CD4-positive, CD25-positive, alpha-beta regulatory T cell (primary cell): ENCODE results near the gene AUTS2. TPM values are rescaled to one million over a fixed set of nuclear protein-coding genes. Genes with fewer than 3 reads are reported as not detected.

Source experiments
- ATAC-seq, 2 donors: fragments of 150-1000 bp; cut with Tn5 transposase; one replicate each; pipeline ENCODE4 v1.10.0; 2021; ENCODE audit warnings: low read depth in 2 of 2, moderate number of reproducible peaks in 2 of 2, moderate library complexity in 1 of 2
- DNase-seq, 3 donors: peaks; one replicate each; pipeline versions ENCODE4 v3.0.0 to v3.0.0-alpha.2; 2012 to 2022; ENCODE audit warnings: mixed read lengths in 1 of 3
- H3K27ac ChIP-seq: one replicate; pipeline ENCODE4 v1.7.0; 2013; ENCODE audit warnings: mild to moderate bottlenecking, low read length; ENCODE audit not compliant: insufficient read depth, poor library complexity, severe bottlenecking
- H3K27me3 ChIP-seq: one replicate; pipeline ENCODE4 v1.7.0; 2013; ENCODE audit warnings: low read length; ENCODE audit not compliant: control insufficient read depth, insufficient read depth
- H3K36me3 ChIP-seq: one replicate; pipeline ENCODE4 v1.7.0; 2013; ENCODE audit warnings: mild to moderate bottlenecking, low read length, moderate library complexity; ENCODE audit not compliant: control insufficient read depth, insufficient read depth
- H3K4me1 ChIP-seq: 2 replicates; pipeline ENCODE4 v1.7.0; 2013; ENCODE audit warnings: mild to moderate bottlenecking, low read length; ENCODE audit not compliant: insufficient read depth, control insufficient read depth, poor library complexity, severe bottlenecking
- H3K4me3 ChIP-seq: one replicate; pipeline ENCODE4 v1.7.0; 2013; ENCODE audit warnings: low read depth, mild to moderate bottlenecking, low read length, moderate library complexity
- H3K9me3 ChIP-seq, 2 experiments: 1 replicate in 1 of 2; 2 replicates in 1 of 2; pipeline ENCODE4 v1.7.0; 2013; ENCODE audit warnings: low read length in 2 of 2, mild to moderate bottlenecking in 1 of 2, moderate library complexity in 1 of 2; ENCODE audit not compliant: control insufficient read depth in 2 of 2
- H3K27ac Mint-ChIP-seq, 3 donors: one replicate each; pipeline ENCODE4 v1.8.0; 2020 to 2022; ENCODE audit warnings: mild to moderate bottlenecking in 3 of 3, mixed read lengths in 3 of 3, moderate library complexity in 2 of 3
- H3K27me3 Mint-ChIP-seq: one replicate; pipeline ENCODE4 v1.8.0; 2022; ENCODE audit warnings: mild to moderate bottlenecking, mixed read lengths
- H3K36me3 Mint-ChIP-seq: one replicate; pipeline ENCODE4 v1.8.0; 2020; ENCODE audit warnings: mixed read lengths
- H3K4me1 Mint-ChIP-seq, 4 donors: one replicate each; pipeline ENCODE4 v1.8.0; 2020 to 2022; ENCODE audit warnings: mixed read lengths in 4 of 4, mild to moderate bottlenecking in 1 of 4
- H3K4me3 Mint-ChIP-seq, 4 donors: one replicate each; pipeline ENCODE4 v1.8.0; 2020 to 2022; ENCODE audit warnings: mild to moderate bottlenecking in 4 of 4, mixed read lengths in 4 of 4, moderate library complexity in 3 of 4
- H3K9me3 Mint-ChIP-seq, 7 donors: one replicate each; pipeline ENCODE4 v1.8.0; 2020 to 2022; ENCODE audit warnings: mixed read lengths in 7 of 7, mild to moderate bottlenecking in 3 of 7, moderate library complexity in 2 of 7
- polyA plus RNA-seq, 4 donors: library from polyadenylated mRNA; unstranded; fragments of 300-500 nt; fragmentation: Illumina TruSeq; gene quantifications; one replicate each; pipeline ENCODE4 v1.2.3, GENCODE V29; 2021
- total RNA-seq: library from RNA; stranded (reverse); gene quantifications from one replicate; pipeline ENCODE4 v1.2.3, GENCODE V29; 2022

The AUTS2 gene
- total and polyA plus RNA-seq, 5 donors from 2014 or later = 0.47 to 32.4 (median 0.74) TPM

DNA sequence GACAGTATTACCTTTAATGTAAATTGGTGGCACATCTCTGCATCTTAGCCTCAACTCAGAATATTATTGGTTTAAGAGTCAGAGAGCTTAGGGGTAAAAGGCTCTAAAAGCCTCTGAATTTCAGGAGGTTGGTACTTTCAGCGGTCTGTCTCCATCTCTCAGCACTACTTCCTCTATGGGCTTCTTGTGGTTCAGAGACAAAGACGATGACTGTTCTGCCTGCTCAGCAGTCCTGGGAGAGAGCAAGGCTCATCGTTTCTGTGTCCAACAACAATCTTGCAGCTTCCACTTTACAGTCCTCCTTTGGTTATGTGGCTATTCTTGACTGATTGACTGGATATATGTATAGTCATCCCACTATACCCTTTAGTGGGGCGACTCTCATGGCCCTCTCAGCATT lies 394.7 kb downstream of the AUTS2 start:
- H3K27ac ChIP-seq = no peak overlapping the region
- H3K4me3 Mint-ChIP-seq = no peak overlapping the region
- no peaks in the 10 kb centered on the region for H3K36me3 Mint-ChIP-seq
- no peaks in the 10 kb centered on the region for H3K9me3 ChIP-seq
- DNase-seq (no peak), ATAC-seq (peak; percentile 34 to 50)
- no peaks in the 10 kb centered on the region for H3K27me3 Mint-ChIP-seq
- no peaks in the 10 kb centered on the region for H3K27me3 ChIP-seq
- no peak overlapping the region for H3K27ac Mint-ChIP-seq
- no peaks in the 10 kb centered on the region for H3K4me1 Mint-ChIP-seq
- H3K9me3 Mint-ChIP-seq = peaks cover 0 to 3% (median 1%) of the 10 kb centered on the region in 7 donors
- no peaks in the 10 kb centered on the region for H3K4me1 ChIP-seq
- no peak overlapping the region for H3K4me3 ChIP-seq
- H3K36me3 ChIP-seq = no peaks in the 10 kb centered on the region

DNA sequence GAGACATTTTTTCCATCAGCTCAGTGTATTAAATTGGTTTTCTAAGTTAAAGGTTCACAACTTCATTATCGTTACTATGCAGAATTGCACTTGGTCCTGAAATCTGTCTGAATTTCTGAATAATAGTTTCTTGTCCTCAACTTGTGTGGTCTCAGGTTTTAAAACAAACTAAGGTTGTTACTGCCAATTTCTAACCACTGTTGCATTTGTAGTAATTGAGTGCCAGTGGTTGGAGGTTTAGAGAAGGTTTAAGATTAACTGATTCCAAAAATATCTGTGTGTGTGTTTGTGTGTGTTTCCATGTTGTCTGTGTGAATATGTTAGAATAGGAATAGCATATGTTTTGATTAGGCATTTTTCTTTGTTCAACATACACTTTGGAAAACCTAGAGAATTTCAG lies 395.9 kb downstream of the AUTS2 start:
- no peaks in the 10 kb centered on the region for H3K27me3 Mint-ChIP-seq
- DNase-seq = no peak
- peaks cover 0 to 3% (median 1%) of the 10 kb centered on the region in 7 donors for H3K9me3 Mint-ChIP-seq
- Histone ChIP-seq H3K9me3 (no peaks in the 10 kb centered on the region), H3K27me3 (no peaks in the 10 kb centered on the region), H3K36me3 (no peaks in the 10 kb centered on the region), H3K27ac (no peak overlapping the region), H3K4me1 (no peaks in the 10 kb centered on the region), H3K4me3 (no peak overlapping the region)
- H3K36me3 Mint-ChIP-seq = no peaks in the 10 kb centered on the region
- no peaks in the 10 kb centered on the region for H3K4me1 Mint-ChIP-seq
- H3K4me3 Mint-ChIP-seq = no peak overlapping the region
- no peak for ATAC-seq
- no peak overlapping the region for H3K27ac Mint-ChIP-seq

DNA sequence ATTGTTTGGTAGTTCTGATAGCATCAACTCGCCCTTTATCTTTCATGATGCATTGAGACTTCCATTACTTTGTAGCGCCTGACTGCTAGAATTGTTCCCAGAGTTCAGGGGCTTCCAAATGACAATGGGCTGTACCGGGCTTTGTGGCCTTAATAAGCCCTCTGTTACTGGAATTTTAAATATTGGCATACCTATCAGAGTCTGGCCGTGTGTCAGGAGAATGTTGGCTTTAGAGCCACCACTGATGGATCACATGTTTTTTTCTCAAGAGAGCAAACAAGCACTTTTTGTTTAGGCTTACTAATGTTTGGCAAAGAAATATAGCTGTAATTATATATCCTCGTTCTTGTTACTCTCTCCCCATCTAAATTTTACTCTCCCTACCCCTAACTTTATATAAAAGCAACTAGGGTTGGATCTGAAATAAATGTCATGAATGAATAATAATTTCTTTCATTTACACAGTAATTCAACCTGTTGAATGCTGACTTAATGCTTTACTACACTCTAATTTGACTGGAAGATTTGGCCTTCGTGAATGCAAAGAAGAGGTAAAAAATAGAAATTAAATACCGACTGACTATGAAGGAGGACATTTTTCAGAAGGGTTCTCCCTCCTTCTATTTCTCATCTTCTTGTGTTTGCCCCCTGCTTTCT lies 396.7 kb downstream of the AUTS2 start:
- Mint-ChIP-seq H3K9me3 (peaks cover 0 to 3% (median 1%) of the 10 kb centered on the region in 7 donors), H3K4me3 (no peak overlapping the region), H3K36me3 (no peaks in the 10 kb centered on the region), H3K27ac (no peak overlapping the region), H3K27me3 (no peaks in the 10 kb centered on the region), H3K4me1 (no peaks in the 10 kb centered on the region)
- Histone ChIP-seq H3K27me3 (no peaks in the 10 kb centered on the region), H3K36me3 (no peaks in the 10 kb centered on the region), H3K4me3 (no peak overlapping the region), H3K9me3 (no peaks in the 10 kb centered on the region), H3K4me1 (no peaks in the 10 kb centered on the region), H3K27ac (no peak overlapping the region)
- ATAC-seq (no peak), DNase-seq (no peak)

DNA sequence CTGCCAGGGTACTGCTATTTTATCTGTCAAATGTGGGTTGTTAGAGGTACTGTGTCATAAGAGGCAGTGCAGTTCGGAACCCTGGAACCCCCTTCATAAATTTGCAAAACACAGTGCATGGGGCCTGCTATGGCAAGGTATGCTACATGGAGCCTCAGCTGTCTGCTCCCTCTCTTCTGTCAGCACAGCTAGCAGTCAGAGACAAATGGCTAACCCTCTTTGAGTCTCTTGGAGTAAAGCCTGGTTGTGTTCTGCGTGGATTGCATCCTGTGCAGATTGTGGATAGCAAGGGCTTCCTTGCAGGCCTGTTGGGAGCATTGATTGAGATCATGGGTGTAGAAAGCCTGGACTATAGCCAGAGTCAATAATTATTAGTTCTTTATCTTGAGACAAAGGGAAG lies 397.8 kb downstream of the AUTS2 start:
- H3K36me3 ChIP-seq = no peaks in the 10 kb centered on the region
- DNase-seq (no peak), ATAC-seq (no peak)
- Mint-ChIP-seq H3K9me3 (peaks cover 0 to 3% (median 0%) of the 10 kb centered on the region in 7 donors), H3K4me3 (no peak overlapping the region), H3K27ac (no peak overlapping the region), H3K36me3 (no peaks in the 10 kb centered on the region), H3K27me3 (peaks cover under 1% of the 10 kb centered on the region), H3K4me1 (no peaks in the 10 kb centered on the region)
- no peaks in the 10 kb centered on the region for H3K9me3 ChIP-seq
- H3K4me1 ChIP-seq = no peaks in the 10 kb centered on the region
- H3K27me3 ChIP-seq = no peaks in the 10 kb centered on the region
- H3K27ac ChIP-seq = no peak overlapping the region
- no peak overlapping the region for H3K4me3 ChIP-seq

DNA sequence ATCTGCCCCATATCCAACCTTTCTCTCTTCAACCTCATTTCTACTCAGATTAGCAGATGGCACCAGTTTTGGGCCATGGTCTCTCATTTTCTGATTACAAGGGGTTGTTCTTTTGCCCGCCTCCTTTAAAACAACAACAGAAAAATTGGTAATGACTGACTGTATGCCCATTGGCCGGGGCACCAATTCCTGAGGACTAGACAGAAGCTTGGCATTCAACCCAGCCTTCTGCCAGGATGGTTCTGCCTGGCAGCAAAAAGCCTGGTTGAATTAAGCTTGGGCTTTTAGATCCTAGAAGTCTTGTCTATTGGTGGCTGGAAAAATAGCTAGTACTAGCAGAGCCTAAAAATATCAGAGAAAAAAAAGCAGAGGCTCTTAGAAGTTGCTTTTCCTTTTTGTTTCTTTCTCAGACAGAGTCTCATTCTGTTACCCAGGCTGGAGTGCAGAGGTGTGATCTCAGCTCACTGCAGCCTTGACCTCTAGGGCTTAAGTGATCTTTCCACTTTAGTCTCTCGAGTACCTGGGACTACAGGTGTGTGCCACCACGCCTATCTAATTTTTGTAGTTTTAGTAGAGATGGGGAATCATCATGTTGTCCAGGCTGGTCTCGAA lies 402.6 kb downstream of the AUTS2 start:
- Histone ChIP-seq H3K27ac (no peak overlapping the region), H3K4me1 (no peaks in the 10 kb centered on the region), H3K36me3 (no peaks in the 10 kb centered on the region), H3K9me3 (no peaks in the 10 kb centered on the region), H3K4me3 (no peak overlapping the region), H3K27me3 (no peaks in the 10 kb centered on the region)
- DNase-seq (no peak), ATAC-seq (no peak)
- no peak overlapping the region for H3K4me3 Mint-ChIP-seq
- H3K36me3 Mint-ChIP-seq = no peaks in the 10 kb centered on the region
- no peak overlapping the region for H3K27ac Mint-ChIP-seq
- H3K27me3 Mint-ChIP-seq = peaks cover 4% of the 10 kb centered on the region
- peaks cover 0 to under 1% (median 0%) of the 10 kb centered on the region in 4 donors for H3K4me1 Mint-ChIP-seq
- H3K9me3 Mint-ChIP-seq = peaks cover 0 to 2% (median 0%) of the 10 kb centered on the region in 7 donors

DNA sequence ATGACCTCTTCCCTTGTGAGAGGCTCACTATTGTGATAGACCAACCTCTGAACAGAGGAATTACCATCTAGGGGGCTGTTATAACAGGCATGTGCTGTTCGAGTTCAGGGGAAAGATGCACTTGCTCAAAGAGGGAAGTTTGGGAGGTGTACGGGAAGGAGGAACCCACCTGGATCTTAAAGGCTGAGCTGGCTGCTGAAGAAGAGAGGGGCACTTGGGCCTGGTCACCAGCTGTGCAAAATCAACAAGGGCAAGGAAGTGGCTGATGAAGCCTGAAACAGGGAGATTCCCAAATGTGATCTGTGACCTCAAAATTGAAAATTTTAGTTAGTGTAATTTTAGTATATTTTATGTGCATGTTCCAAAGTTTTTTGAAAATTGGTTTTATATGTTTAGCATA lies 407.2 kb downstream of the AUTS2 start:
- H3K36me3 Mint-ChIP-seq = no peaks in the 10 kb centered on the region
- no peaks in the 10 kb centered on the region for H3K27me3 ChIP-seq
- H3K4me3 ChIP-seq = no peak overlapping the region
- H3K9me3 Mint-ChIP-seq = peaks cover 0 to 2% (median 0%) of the 10 kb centered on the region in 7 donors
- DNase-seq (no peak), ATAC-seq (no peak)
- no peak overlapping the region for H3K27ac ChIP-seq
- peaks cover 7% of the 10 kb centered on the region for H3K27me3 Mint-ChIP-seq
- H3K4me3 Mint-ChIP-seq = peak overlapping the region in 1 of 4 donors; percentile 19
- H3K27ac Mint-ChIP-seq = no peak overlapping the region
- no peaks in the 10 kb centered on the region for H3K36me3 ChIP-seq
- peaks cover 6% of the 10 kb centered on the region for H3K4me1 ChIP-seq
- peaks cover 0 to 9% (median 4%) of the 10 kb centered on the region in 4 donors for H3K4me1 Mint-ChIP-seq
- H3K9me3 ChIP-seq = no peaks in the 10 kb centered on the region

DNA sequence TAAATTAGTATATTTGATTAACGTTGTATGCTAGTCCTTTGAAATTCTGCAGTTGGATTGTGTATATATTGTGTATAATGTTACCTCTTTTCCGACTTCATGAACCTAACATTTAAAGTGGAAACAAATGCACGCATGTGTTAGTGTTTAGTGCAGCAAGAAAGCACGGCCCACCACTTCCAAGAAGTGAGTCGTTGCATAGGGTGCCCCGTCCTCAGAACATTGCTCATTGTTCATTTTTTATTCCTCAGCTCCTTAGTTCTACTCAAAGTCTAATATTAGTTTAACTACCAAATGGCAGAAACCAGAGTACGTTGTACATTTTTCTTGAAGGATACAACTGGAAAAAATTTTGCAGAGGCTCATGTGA lies 407.6 kb downstream of the AUTS2 start:
- ATAC-seq = no peak
- Histone ChIP-seq H3K4me3 (no peak overlapping the region), H3K27me3 (no peaks in the 10 kb centered on the region), H3K4me1 (peaks cover 6% of the 10 kb centered on the region), H3K27ac (no peak overlapping the region), H3K36me3 (no peaks in the 10 kb centered on the region), H3K9me3 (no peaks in the 10 kb centered on the region)
- Mint-ChIP-seq H3K4me1 (peaks cover 0 to 9% (median 4%) of the 10 kb centered on the region in 4 donors), H3K27me3 (peaks cover 7% of the 10 kb centered on the region), H3K4me3 (no peak overlapping the region), H3K27ac (no peak overlapping the region), H3K9me3 (peaks cover 0 to 2% (median 0%) of the 10 kb centered on the region in 7 donors), H3K36me3 (no peaks in the 10 kb centered on the region)
- no peak for DNase-seq
